A549 (cell line): ENCODE measurements around the gene TBC1D12.

Experiments used
- RARB ChIP-seq: fragments of 250-450 bp; sonication (Bioruptor Pico); IDR thresholded peaks from 2 replicates; pipeline ENCODE4 v1.8.0; 2021; ENCODE audit warnings: mild to moderate bottlenecking, moderate library complexity
- TF ChIP-seq, protein P1 (sequence below): fragments of >200 bp; sonication (Bioruptor Twin); formaldehyde crosslinking; IDR thresholded peaks from 3 replicates; pipeline ENCODE4 v1.5.1; 2016

DNA sequence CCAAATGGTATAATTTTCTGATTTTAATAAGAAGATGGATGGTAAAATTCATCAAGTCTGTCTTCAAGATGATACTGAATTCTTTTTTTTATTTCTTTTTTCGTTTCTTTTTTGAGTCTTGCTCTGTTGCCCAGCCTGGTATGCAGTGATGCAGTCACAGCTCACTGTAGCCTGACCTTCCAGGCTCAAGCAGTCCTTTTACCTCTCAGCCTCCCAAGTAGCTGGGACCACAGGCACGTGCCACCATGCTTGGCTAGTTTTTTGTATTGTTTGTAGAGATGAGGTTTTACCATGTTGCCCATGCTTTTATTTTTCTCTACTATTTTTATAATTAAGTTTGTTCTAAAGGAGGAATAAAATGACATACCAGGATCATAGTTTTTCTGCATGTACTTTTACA is 91.1 kb downstream of the TBC1D12 start:
- TF ChIP-seq, protein P1, sequence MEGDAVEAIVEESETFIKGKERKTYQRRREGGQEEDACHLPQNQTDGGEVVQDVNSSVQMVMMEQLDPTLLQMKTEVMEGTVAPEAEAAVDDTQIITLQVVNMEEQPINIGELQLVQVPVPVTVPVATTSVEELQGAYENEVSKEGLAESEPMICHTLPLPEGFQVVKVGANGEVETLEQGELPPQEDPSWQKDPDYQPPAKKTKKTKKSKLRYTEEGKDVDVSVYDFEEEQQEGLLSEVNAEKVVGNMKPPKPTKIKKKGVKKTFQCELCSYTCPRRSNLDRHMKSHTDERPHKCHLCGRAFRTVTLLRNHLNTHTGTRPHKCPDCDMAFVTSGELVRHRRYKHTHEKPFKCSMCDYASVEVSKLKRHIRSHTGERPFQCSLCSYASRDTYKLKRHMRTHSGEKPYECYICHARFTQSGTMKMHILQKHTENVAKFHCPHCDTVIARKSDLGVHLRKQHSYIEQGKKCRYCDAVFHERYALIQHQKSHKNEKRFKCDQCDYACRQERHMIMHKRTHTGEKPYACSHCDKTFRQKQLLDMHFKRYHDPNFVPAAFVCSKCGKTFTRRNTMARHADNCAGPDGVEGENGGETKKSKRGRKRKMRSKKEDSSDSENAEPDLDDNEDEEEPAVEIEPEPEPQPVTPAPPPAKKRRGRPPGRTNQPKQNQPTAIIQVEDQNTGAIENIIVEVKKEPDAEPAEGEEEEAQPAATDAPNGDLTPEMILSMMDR: no peak
- no peak for TF ChIP-seq RARB
